GM12878 (cell line): ENCODE measurements around the gene FHL1.

Source experiments
- CTCF ChIP-seq, 3 experiments: IDR thresholded peaks in 2 of 3; conservative IDR thresholded peaks in 1 of 3; 2 replicates each; pipeline ENCODE4 v1.5.1; 2011; ENCODE audit warnings: low read depth in 3 of 3, low read length in 3 of 3, mild to moderate bottlenecking in 3 of 3, control low read depth in 2 of 3, moderate library complexity in 2 of 3, inconsistent platforms in 1 of 3, mixed read lengths in 1 of 3; ENCODE audit not compliant: control insufficient read depth in 2 of 3, insufficient read depth in 1 of 3; ENCODE audit errors: extremely low read depth in 1 of 3
- KDM1A ChIP-seq: fragments of 200-600 bp; sonication (generic); IDR thresholded peaks from 2 replicates; pipeline ENCODE4 v1.6.1; 2016; ENCODE audit warnings: borderline replicate concordance
- SMC3 ChIP-seq: IDR thresholded peaks from 2 replicates; pipeline ENCODE4 v1.6.1; 2011; ENCODE audit warnings: low read length, improper control_type of control experiment, borderline replicate concordance
- SUZ12 ChIP-seq: fragments of 200-600 bp; sonication (generic); IDR thresholded peaks from one replicate; pipeline ENCODE4 v1.6.1; 2018; ENCODE audit warnings: antibody characterized with exemption, mild to moderate bottlenecking; ENCODE audit not compliant: unreplicated experiment

- TF ChIP-seq SMC3 (no peak), SUZ12 (no peak), CTCF (IDR thresholded peaks at IDR 0.05 in 2 of 3, conservative IDR thresholded peaks at IDR 0.05 in 1 of 3; ENCODE audit: control insufficient read depth in 2 of 3, extremely low read depth in 1 of 3, insufficient read depth in 1 of 3, low read depth in 3 of 3, low read length in 3 of 3) (no peak), KDM1A (no peak)
Measured at GRCh38 chrX:136219893-136220292, 72.6 kb downstream of the FHL1 start.
